HepG2 (cell line): ENCODE results near the gene DCUN1D4.
"Not testable (repeated sequence)": the region's sequence is repeated elsewhere in the genome, so short reads cannot be mapped to it uniquely, and the experiment has no call there.

ENCODE experiments used
- MAFK ChIP-seq, 2 experiments: IDR thresholded peaks in 1 of 2; conservative IDR thresholded peaks in 1 of 2; 2 replicates each; pipeline ENCODE4 v1.6.1; 2011; ENCODE audit warnings: improper control_type of control experiment in 2 of 2, low read length in 2 of 2
- ZNF253 ChIP-seq: sonication (generic); formaldehyde crosslinking; IDR thresholded peaks from 2 replicates; pipeline ENCODE4 v1.8.0; 2022; ENCODE audit warnings: mild to moderate bottlenecking, missing genetic modification reagents, borderline replicate concordance
- ZNF572 ChIP-seq: sonication (generic); formaldehyde crosslinking; IDR thresholded peaks from 2 replicates; pipeline ENCODE4 v1.5.1; 2020; ENCODE audit warnings: mild to moderate bottlenecking, missing genetic modification reagents

DNA sequence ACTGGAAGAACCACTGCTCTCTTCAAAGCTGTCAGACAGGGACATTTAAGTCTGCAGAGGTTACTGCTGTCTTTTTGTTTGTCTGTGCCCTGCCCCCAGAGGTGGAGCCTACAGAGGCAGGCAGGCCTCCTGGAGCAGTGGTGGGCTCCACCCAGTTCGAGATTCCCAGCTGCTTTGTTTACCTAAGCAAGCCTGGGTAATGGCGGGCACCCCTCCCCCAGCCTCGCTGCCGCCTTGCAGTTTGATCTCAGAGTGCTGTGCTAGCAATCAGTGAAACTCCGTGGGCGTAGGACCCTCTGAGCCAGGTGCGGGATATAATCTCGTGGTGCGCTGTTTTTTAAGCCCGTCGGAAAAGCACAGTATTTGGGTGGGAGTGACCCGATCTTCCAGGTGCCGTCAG lies 97.5 kb downstream of the DCUN1D4 start:
- not testable (repeated sequence) for TF ChIP-seq MAFK (conservative IDR thresholded peaks at IDR 0.05 in 1 of 2, IDR thresholded peaks at IDR 0.05 in 1 of 2; ENCODE audit: low read length in 2 of 2); ZNF253 (CRISPR knock-in tag); ZNF572
